ENCODE data around the gene PEA15. TPM values are rescaled to one million over a fixed set of nuclear protein-coding genes. Genes with fewer than 3 reads are reported as not detected.

Gene PEA15
- total and polyA plus RNA-seq, 2 of the 8 experiments (the other 6 are each of a cell fraction or from before 2014, with no cell fraction given), result 71.3 to 75.1 TPM

GRCh38 chr1:160256396-160257046 lies 51.3 kb downstream of the PEA15 start (continued):
- no peak for TF ChIP-seq NANOG (IDR thresholded peaks at IDR 0.05; ENCODE audit: insufficient read depth, low read depth, low read length, poor library complexity, severe bottlenecking)
